Measurements from ENCODE around the gene NCR2.

The NCR2 gene

DNA sequence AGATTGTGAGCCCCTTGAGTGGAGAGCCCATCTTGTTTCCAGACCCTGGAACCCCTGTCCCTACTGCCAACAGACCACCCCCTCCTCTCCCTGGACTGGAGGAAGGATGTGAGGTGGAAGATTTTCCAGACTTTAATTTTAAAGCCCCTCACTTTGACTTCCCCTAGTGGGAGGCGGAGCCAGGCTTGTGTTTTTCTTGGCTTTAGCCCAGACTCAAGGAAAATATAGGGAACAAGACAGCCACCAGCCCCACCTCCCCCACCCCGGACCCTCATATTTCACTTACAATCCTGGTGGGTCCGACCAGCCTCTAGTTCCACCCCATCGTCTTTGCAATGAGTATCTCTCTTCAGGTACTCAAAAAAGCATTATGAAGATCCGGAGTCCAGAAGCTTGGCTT, 40.8 kb downstream of the NCR2 start:
- no peak overlapping the region for H3K4me2 ChIP-seq (ENCODE audit: insufficient read depth, low read length, poor library complexity, severe bottlenecking)
- WGBS, 2 donors (ENCODE audit: extremely low coverage in 2 of 2, insufficient read length in 2 of 2, insufficient replicate concordance in 1 of 2): no CpG with 5 or more reads among the region's 5 CpGs
- no peaks in the 10 kb centered on the region for H3K36me3 ChIP-seq (replicated peaks in 1 of 2; ENCODE audit: control insufficient read depth in 2 of 2, insufficient read depth in 2 of 2, low read length in 2 of 2)
- H3K79me1 ChIP-seq (ENCODE audit: low read depth, low read length): no peaks in the 10 kb centered on the region
- no peak overlapping the region for H4K91ac ChIP-seq (ENCODE audit: low read depth, low read length, poor library complexity)
- no peak overlapping the region for H2AFZ ChIP-seq (ENCODE audit: low read length)
- DNase-seq (ENCODE audit: low spot score): no peak
- H2BK15ac ChIP-seq (ENCODE audit: low read length): no peak overlapping the region
- no peak overlapping the region for H3K18ac ChIP-seq (ENCODE audit: low read length)
- no peak overlapping the region for H3K9ac ChIP-seq (ENCODE audit: low read depth, low read length, poor library complexity)
- H2BK120ac ChIP-seq (ENCODE audit: low read depth, low read length): no peak overlapping the region
- H3K27me3 ChIP-seq (ENCODE audit: control insufficient read depth in 3 of 3, insufficient read depth in 3 of 3, low read depth in 1 of 3, low read length in 3 of 3): peaks cover 50 to 90% (median 77%) of the 10 kb centered on the region in 3 experiments
- no peak overlapping the region for H3K4ac ChIP-seq (ENCODE audit: low read length)
- no peak overlapping the region for H4K8ac ChIP-seq (ENCODE audit: low read depth, low read length)
- peaks cover 0 to 3% of the 10 kb centered on the region in 2 donors for H3K9me3 ChIP-seq (replicated peaks in 1 of 2; ENCODE audit: control insufficient read depth in 2 of 2, insufficient read depth in 1 of 2, low read depth in 1 of 2, low read length in 2 of 2)
- no peak overlapping the region for H2BK5ac ChIP-seq (ENCODE audit: low read length)
- no peak overlapping the region for H3K14ac ChIP-seq (ENCODE audit: low read length)
- H2AK5ac ChIP-seq (ENCODE audit: low read depth, low read length): no peak overlapping the region
- no peak overlapping the region for H3K23ac ChIP-seq (ENCODE audit: low read depth, low read length, poor library complexity)
- H2BK12ac ChIP-seq (ENCODE audit: low read length): no peak overlapping the region
- peaks cover 25 to 32% of the 10 kb centered on the region in 2 donors for H3K4me1 ChIP-seq (ENCODE audit: control insufficient read depth in 2 of 2, insufficient read depth in 1 of 2, low read depth in 1 of 2, low read length in 2 of 2)
- H3K4me3 ChIP-seq (ENCODE audit: low read length in 2 of 2): no peak overlapping the region
- no peak overlapping the region for H3K27ac ChIP-seq (replicated peaks; ENCODE audit: low read length)

DNA sequence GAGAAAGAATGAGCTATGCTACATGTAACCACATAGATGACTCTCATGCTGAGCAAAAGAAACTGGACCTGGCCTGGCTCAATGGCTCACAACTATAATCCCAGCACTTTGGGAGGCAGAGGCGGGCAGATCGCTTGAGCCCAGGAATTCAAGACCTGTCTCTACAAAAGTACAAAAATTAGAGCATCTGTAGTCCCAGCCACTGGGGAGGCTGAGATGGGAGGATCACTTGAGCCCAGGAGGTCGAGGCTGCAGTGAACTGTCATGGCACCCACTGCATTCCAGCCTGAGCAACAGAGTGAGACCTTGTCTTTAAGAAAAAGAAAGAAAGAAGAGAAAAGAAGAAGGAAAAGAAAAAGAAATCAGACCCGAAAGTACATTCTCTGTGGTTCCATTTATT, 41.7 kb downstream of the NCR2 start:
- Histone ChIP-seq H3K4ac (ENCODE audit: low read length) (no peak overlapping the region), H2BK120ac (ENCODE audit: low read depth, low read length) (no peak overlapping the region), H2BK12ac (ENCODE audit: low read length) (no peak overlapping the region), H3K27me3 (ENCODE audit: control insufficient read depth in 3 of 3, insufficient read depth in 3 of 3, low read depth in 1 of 3, low read length in 3 of 3) (peaks cover 42 to 84% (median 69%) of the 10 kb centered on the region in 3 experiments), H3K9me3 (replicated peaks in 1 of 2; ENCODE audit: control insufficient read depth in 2 of 2, insufficient read depth in 1 of 2, low read depth in 1 of 2, low read length in 2 of 2) (peaks cover 0 to 3% of the 10 kb centered on the region in 2 donors), H2AK5ac (ENCODE audit: low read depth, low read length) (no peak overlapping the region), H2AFZ (ENCODE audit: low read length) (no peak overlapping the region), H3K14ac (ENCODE audit: low read length) (no peak overlapping the region), H4K91ac (ENCODE audit: low read depth, low read length, poor library complexity) (no peak overlapping the region), H3K4me2 (ENCODE audit: insufficient read depth, low read length, poor library complexity, severe bottlenecking) (no peak overlapping the region), H3K4me3 (ENCODE audit: low read length in 2 of 2) (no peak overlapping the region), H3K23ac (ENCODE audit: low read depth, low read length, poor library complexity) (no peak overlapping the region), H2BK15ac (ENCODE audit: low read length) (no peak overlapping the region), H3K79me1 (ENCODE audit: low read depth, low read length) (no peaks in the 10 kb centered on the region), H3K36me3 (replicated peaks in 1 of 2; ENCODE audit: control insufficient read depth in 2 of 2, insufficient read depth in 2 of 2, low read length in 2 of 2) (no peaks in the 10 kb centered on the region), H3K9ac (ENCODE audit: low read depth, low read length, poor library complexity) (no peak overlapping the region), H3K27ac (replicated peaks; ENCODE audit: low read length) (no peak overlapping the region), H3K18ac (ENCODE audit: low read length) (no peak overlapping the region), H3K4me1 (ENCODE audit: control insufficient read depth in 2 of 2, insufficient read depth in 1 of 2, low read depth in 1 of 2, low read length in 2 of 2) (peaks cover 17 to 27% of the 10 kb centered on the region in 2 donors), H4K8ac (ENCODE audit: low read depth, low read length) (no peak overlapping the region), H2BK5ac (ENCODE audit: low read length) (no peak overlapping the region)
- no peak for DNase-seq (ENCODE audit: low spot score)
- WGBS, 2 donors (ENCODE audit: extremely low coverage in 2 of 2, insufficient read length in 2 of 2, insufficient replicate concordance in 1 of 2): no CpG with 5 or more reads among the region's 4 CpGs

DNA sequence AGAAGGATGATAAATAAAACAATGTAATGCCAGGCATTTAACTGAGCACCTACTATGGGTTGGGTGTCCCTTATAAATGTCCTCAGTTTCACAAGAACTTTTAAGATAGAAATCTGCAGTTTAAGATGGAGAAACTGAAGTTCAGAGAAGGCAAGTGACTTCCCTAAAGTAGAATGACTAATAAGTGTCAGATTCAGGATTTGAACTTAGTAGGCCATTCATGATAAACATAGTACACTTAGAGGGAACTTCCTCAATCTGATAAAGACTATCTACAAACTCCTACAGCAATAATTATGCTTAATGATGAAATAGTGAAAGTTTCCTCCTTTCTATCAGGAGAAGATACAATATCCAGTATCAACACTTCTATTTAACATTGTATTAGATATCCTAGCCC, 43.9 kb downstream of the NCR2 start:
- peaks cover 23 to 76% (median 47%) of the 10 kb centered on the region in 3 experiments for H3K27me3 ChIP-seq (ENCODE audit: control insufficient read depth in 3 of 3, insufficient read depth in 3 of 3, low read depth in 1 of 3, low read length in 3 of 3)

DNA sequence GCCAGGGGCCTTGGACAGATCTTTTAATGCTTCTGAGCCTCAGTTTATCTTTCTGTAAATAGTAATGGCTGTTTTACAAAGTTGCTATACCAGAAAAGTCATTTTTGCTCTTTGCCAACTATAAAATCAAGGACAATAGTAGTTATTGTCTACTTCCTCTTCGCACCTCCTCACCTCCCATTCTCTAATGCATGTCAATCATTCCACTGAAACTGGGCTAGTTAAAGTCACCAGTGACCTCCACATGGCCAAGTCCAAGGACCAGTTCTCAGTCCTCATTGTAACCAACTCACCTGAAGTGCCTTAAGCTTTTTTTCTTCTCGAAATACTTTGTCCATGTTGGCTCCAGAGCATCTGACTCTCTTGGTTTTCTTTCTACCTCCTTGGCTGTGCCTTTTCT, 51.2 kb downstream of the NCR2 start:
- H3K27me3 ChIP-seq (ENCODE audit: control insufficient read depth in 3 of 3, insufficient read depth in 3 of 3, low read depth in 1 of 3, low read length in 3 of 3): peaks cover 0 to 34% (median 5%) of the 10 kb centered on the region in 3 experiments
- no peaks in the 10 kb centered on the region for H3K36me3 ChIP-seq (replicated peaks in 1 of 2; ENCODE audit: control insufficient read depth in 2 of 2, insufficient read depth in 2 of 2, low read length in 2 of 2)
- H3K4me3 ChIP-seq (ENCODE audit: low read length in 2 of 2): no peak overlapping the region
- no CpG with 5 or more reads among the region's 2 CpGs for WGBS, 2 donors (ENCODE audit: extremely low coverage in 2 of 2, insufficient read length in 2 of 2, insufficient replicate concordance in 1 of 2)
- H3K27ac ChIP-seq (replicated peaks; ENCODE audit: low read length): no peak overlapping the region
- no peak for DNase-seq (ENCODE audit: low spot score)
- H2BK120ac ChIP-seq (ENCODE audit: low read depth, low read length): no peak overlapping the region
- no peak overlapping the region for H3K4ac ChIP-seq (ENCODE audit: low read length)
- H3K4me2 ChIP-seq (ENCODE audit: insufficient read depth, low read length, poor library complexity, severe bottlenecking): no peak overlapping the region
- no peak overlapping the region for H2BK12ac ChIP-seq (ENCODE audit: low read length)
- H3K79me1 ChIP-seq (ENCODE audit: low read depth, low read length): no peaks in the 10 kb centered on the region
- H2AFZ ChIP-seq (ENCODE audit: low read length): no peak overlapping the region
- H3K14ac ChIP-seq (ENCODE audit: low read length): no peak overlapping the region
- no peak overlapping the region for H3K23ac ChIP-seq (ENCODE audit: low read depth, low read length, poor library complexity)
- H2BK5ac ChIP-seq (ENCODE audit: low read length): no peak overlapping the region
- H2BK15ac ChIP-seq (ENCODE audit: low read length): no peak overlapping the region
- no peaks in the 10 kb centered on the region for H3K9me3 ChIP-seq (replicated peaks in 1 of 2; ENCODE audit: control insufficient read depth in 2 of 2, insufficient read depth in 1 of 2, low read depth in 1 of 2, low read length in 2 of 2)
- H4K8ac ChIP-seq (ENCODE audit: low read depth, low read length): no peak overlapping the region
- no peak overlapping the region for H2AK5ac ChIP-seq (ENCODE audit: low read depth, low read length)
- H3K18ac ChIP-seq (ENCODE audit: low read length): no peak overlapping the region
- no peak overlapping the region for H3K9ac ChIP-seq (ENCODE audit: low read depth, low read length, poor library complexity)
- H3K4me1 ChIP-seq (ENCODE audit: control insufficient read depth in 2 of 2, insufficient read depth in 1 of 2, low read depth in 1 of 2, low read length in 2 of 2): no peaks in the 10 kb centered on the region
- no peak overlapping the region for H4K91ac ChIP-seq (ENCODE audit: low read depth, low read length, poor library complexity)

More for the DNA sequence above, 43.9 kb downstream of the NCR2 start:
- H3K18ac ChIP-seq (ENCODE audit: low read length): no peak overlapping the region
- no peak overlapping the region for H4K8ac ChIP-seq (ENCODE audit: low read depth, low read length)
- no peak overlapping the region for H3K9ac ChIP-seq (ENCODE audit: low read depth, low read length, poor library complexity)
- H3K4ac ChIP-seq (ENCODE audit: low read length): no peak overlapping the region
- no peak overlapping the region for H2AFZ ChIP-seq (ENCODE audit: low read length)
- H3K9me3 ChIP-seq (replicated peaks in 1 of 2; ENCODE audit: control insufficient read depth in 2 of 2, insufficient read depth in 1 of 2, low read depth in 1 of 2, low read length in 2 of 2): no peaks in the 10 kb centered on the region
- no peaks in the 10 kb centered on the region for H3K79me1 ChIP-seq (ENCODE audit: low read depth, low read length)
- H3K36me3 ChIP-seq (replicated peaks in 1 of 2; ENCODE audit: control insufficient read depth in 2 of 2, insufficient read depth in 2 of 2, low read length in 2 of 2): no peaks in the 10 kb centered on the region
- H3K27ac ChIP-seq (replicated peaks; ENCODE audit: low read length): no peak overlapping the region
- H2BK120ac ChIP-seq (ENCODE audit: low read depth, low read length): no peak overlapping the region
- DNase-seq (ENCODE audit: low spot score): no peak
- H3K23ac ChIP-seq (ENCODE audit: low read depth, low read length, poor library complexity): no peak overlapping the region
- no peak overlapping the region for H3K4me3 ChIP-seq (ENCODE audit: low read length in 2 of 2)
- H3K4me2 ChIP-seq (ENCODE audit: insufficient read depth, low read length, poor library complexity, severe bottlenecking): no peak overlapping the region
- no peak overlapping the region for H4K91ac ChIP-seq (ENCODE audit: low read depth, low read length, poor library complexity)
- H2BK5ac ChIP-seq (ENCODE audit: low read length): no peak overlapping the region
- no peak overlapping the region for H3K14ac ChIP-seq (ENCODE audit: low read length)
- H2BK15ac ChIP-seq (ENCODE audit: low read length): no peak overlapping the region
- no peak overlapping the region for H2BK12ac ChIP-seq (ENCODE audit: low read length)
- no peak overlapping the region for H2AK5ac ChIP-seq (ENCODE audit: low read depth, low read length)
- H3K4me1 ChIP-seq (ENCODE audit: control insufficient read depth in 2 of 2, insufficient read depth in 1 of 2, low read depth in 1 of 2, low read length in 2 of 2): peaks cover 7 to 9% of the 10 kb centered on the region in 2 donors

All from neuronal stem cell (in vitro differentiated cells).